ENCODE results near the gene FAM32A.

DNA sequence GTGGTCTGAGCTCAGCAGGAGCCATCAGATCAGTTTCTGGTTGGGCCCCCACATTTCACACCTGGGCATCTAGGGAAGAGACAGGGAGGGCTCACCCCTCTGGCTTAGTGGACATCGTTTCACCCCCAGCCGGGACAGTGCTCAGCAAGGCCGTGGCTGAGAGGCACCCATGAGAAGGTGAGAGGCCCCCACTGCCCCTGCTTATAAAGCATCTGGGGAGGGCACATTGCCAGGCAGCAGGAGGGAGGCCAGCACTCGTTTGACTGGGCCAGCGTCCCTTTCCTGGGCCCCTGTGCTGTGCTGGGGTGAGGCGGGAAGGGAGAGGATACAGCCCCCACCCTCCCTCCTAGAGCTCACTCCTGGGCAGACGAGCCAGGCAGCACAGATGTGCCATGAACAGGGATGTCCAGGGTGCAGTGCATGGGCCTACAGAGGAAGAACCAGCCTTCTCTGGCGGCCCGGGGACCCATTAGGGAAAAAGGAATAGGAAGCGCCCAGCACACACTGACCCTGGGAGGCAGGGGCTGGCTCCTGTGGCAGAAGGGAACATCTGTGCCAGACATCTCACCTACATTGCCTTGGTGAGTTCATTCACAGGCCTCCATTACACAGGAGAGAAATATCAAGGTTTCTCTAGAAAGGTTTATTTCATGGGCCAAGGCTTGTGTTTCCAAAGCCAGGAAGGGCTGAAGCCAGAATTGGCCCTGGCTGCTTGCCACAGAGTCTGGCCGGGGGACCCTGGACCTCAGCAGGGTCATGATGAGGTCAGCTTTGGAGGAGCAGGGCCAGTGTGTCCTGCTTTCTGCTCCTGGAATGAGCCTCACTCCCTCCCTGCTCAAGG, 20.2 kb downstream of the FAM32A start:
- TF ChIP-seq, protein P1, sequence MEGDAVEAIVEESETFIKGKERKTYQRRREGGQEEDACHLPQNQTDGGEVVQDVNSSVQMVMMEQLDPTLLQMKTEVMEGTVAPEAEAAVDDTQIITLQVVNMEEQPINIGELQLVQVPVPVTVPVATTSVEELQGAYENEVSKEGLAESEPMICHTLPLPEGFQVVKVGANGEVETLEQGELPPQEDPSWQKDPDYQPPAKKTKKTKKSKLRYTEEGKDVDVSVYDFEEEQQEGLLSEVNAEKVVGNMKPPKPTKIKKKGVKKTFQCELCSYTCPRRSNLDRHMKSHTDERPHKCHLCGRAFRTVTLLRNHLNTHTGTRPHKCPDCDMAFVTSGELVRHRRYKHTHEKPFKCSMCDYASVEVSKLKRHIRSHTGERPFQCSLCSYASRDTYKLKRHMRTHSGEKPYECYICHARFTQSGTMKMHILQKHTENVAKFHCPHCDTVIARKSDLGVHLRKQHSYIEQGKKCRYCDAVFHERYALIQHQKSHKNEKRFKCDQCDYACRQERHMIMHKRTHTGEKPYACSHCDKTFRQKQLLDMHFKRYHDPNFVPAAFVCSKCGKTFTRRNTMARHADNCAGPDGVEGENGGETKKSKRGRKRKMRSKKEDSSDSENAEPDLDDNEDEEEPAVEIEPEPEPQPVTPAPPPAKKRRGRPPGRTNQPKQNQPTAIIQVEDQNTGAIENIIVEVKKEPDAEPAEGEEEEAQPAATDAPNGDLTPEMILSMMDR (IDR thresholded peaks at IDR 0.05), result no peak
- TF ChIP-seq SIN3A (IDR thresholded peaks at IDR 0.05; ENCODE audit: borderline replicate concordance, insufficient read depth, low read depth, low read length), result no peak
- TF ChIP-seq, protein P2, sequence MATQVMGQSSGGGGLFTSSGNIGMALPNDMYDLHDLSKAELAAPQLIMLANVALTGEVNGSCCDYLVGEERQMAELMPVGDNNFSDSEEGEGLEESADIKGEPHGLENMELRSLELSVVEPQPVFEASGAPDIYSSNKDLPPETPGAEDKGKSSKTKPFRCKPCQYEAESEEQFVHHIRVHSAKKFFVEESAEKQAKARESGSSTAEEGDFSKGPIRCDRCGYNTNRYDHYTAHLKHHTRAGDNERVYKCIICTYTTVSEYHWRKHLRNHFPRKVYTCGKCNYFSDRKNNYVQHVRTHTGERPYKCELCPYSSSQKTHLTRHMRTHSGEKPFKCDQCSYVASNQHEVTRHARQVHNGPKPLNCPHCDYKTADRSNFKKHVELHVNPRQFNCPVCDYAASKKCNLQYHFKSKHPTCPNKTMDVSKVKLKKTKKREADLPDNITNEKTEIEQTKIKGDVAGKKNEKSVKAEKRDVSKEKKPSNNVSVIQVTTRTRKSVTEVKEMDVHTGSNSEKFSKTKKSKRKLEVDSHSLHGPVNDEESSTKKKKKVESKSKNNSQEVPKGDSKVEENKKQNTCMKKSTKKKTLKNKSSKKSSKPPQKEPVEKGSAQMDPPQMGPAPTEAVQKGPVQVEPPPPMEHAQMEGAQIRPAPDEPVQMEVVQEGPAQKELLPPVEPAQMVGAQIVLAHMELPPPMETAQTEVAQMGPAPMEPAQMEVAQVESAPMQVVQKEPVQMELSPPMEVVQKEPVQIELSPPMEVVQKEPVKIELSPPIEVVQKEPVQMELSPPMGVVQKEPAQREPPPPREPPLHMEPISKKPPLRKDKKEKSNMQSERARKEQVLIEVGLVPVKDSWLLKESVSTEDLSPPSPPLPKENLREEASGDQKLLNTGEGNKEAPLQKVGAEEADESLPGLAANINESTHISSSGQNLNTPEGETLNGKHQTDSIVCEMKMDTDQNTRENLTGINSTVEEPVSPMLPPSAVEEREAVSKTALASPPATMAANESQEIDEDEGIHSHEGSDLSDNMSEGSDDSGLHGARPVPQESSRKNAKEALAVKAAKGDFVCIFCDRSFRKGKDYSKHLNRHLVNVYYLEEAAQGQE (IDR thresholded peaks at IDR 0.05; ENCODE audit: insufficient read depth in 1 of 2, low read depth in 2 of 2, low read length in 1 of 2), result no peak
